PC-9 (cell line): ENCODE data around the gene C21orf58.

Experiments used
- EZH2 ChIP-seq: fragments of 200-600 bp; sonication (generic); IDR thresholded peaks from 2 replicates; pipeline ENCODE4 v1.8.0; 2017; ENCODE audit warnings: antibody characterized with exemption, low read depth
- TF ChIP-seq, protein P1 (sequence below): fragments of 200-600 bp; sonication (generic); conservative IDR thresholded peaks from 2 replicates; pipeline ENCODE4 v1.6.1; 2017; ENCODE audit warnings: mixed run types, antibody characterized with exemption, mild to moderate bottlenecking, moderate library complexity

DNA sequence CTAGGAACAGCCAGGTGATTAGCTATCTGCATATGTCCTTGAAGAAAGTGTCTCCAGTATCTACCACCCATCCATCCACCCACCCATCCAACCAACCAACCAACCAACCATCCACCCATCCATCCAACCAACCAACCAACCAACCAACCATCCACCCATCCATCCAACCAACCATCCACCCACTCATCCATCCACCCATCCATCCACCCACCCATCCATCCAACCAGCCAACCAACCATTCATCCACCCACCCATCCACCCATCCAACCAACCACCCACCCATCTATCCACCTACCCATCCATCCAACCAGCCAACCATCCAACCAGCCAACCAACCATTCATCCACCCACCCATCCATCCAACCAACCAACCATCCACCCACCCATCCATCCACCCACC is 12.1 kb downstream of the C21orf58 start:
- TF ChIP-seq, protein P1, sequence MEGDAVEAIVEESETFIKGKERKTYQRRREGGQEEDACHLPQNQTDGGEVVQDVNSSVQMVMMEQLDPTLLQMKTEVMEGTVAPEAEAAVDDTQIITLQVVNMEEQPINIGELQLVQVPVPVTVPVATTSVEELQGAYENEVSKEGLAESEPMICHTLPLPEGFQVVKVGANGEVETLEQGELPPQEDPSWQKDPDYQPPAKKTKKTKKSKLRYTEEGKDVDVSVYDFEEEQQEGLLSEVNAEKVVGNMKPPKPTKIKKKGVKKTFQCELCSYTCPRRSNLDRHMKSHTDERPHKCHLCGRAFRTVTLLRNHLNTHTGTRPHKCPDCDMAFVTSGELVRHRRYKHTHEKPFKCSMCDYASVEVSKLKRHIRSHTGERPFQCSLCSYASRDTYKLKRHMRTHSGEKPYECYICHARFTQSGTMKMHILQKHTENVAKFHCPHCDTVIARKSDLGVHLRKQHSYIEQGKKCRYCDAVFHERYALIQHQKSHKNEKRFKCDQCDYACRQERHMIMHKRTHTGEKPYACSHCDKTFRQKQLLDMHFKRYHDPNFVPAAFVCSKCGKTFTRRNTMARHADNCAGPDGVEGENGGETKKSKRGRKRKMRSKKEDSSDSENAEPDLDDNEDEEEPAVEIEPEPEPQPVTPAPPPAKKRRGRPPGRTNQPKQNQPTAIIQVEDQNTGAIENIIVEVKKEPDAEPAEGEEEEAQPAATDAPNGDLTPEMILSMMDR = no peak
- no peak for TF ChIP-seq EZH2
